Liver (tissue), 9 donors: ENCODE results near the gene EIF4G3. TPM values are rescaled to one million over a fixed set of nuclear protein-coding genes. Genes with fewer than 3 reads are reported as not detected.

Experiments
- DNase-seq: peaks from one replicate; pipeline ENCODE4 v3.0.0-alpha.2; 2017; ENCODE audit warnings: low spot score
- H3K27ac ChIP-seq, 2 donors: one replicate each; pipeline ENCODE4 v1.7.0; 2013; ENCODE audit warnings: inconsistent platforms in 2 of 2, low read length in 2 of 2, control low read depth in 1 of 2, low read depth in 1 of 2, mild to moderate bottlenecking in 1 of 2
- H3K27me3 ChIP-seq, 4 donors: one replicate each; pipeline versions ENCODE4 v1.6.1 to v1.7.0; 2013; ENCODE audit warnings: low read length in 3 of 4, inconsistent platforms in 1 of 4, mild to moderate bottlenecking in 1 of 4, moderate library complexity in 1 of 4; ENCODE audit not compliant: control insufficient read depth in 4 of 4, insufficient read depth in 4 of 4
- H3K36me3 ChIP-seq, 4 donors: one replicate each; pipeline versions ENCODE4 v1.6.1 to v1.7.0; 2013; ENCODE audit warnings: low read length in 3 of 4, mild to moderate bottlenecking in 3 of 4, low read depth in 1 of 4, moderate library complexity in 1 of 4; ENCODE audit not compliant: control insufficient read depth in 4 of 4, insufficient read depth in 3 of 4
- H3K4me1 ChIP-seq, 4 donors: one replicate each; pipeline versions ENCODE4 v1.6.1 to v1.7.0; 2013; ENCODE audit warnings: low read length in 3 of 4, mild to moderate bottlenecking in 3 of 4, moderate library complexity in 1 of 4; ENCODE audit not compliant: control insufficient read depth in 4 of 4, insufficient read depth in 4 of 4
- H3K4me3 ChIP-seq, 3 donors: one replicate each; pipeline versions ENCODE4 v1.6.1 to v1.7.0; 2013; ENCODE audit warnings: low read length in 3 of 3, control low read depth in 1 of 3, low read depth in 1 of 3, mild to moderate bottlenecking in 1 of 3
- H3K9ac ChIP-seq, 2 donors: one replicate each; pipeline ENCODE4 v1.7.0; 2013; ENCODE audit warnings: low read length in 2 of 2, mild to moderate bottlenecking in 2 of 2, moderate library complexity in 2 of 2, control low read depth in 1 of 2, low read depth in 1 of 2
- H3K9me3 ChIP-seq, 4 donors: one replicate each; pipeline versions ENCODE4 v1.6.1 to v1.7.0; 2013; ENCODE audit warnings: low read length in 3 of 4; ENCODE audit not compliant: control insufficient read depth in 4 of 4
- EGR1 ChIP-seq, 2 donors: IDR thresholded peaks; 2 replicates each; pipeline ENCODE4 v1.6.1; 2016 to 2018; ENCODE audit warnings: antibody characterized with exemption in 2 of 2, low read depth in 2 of 2
- FOXA1 ChIP-seq: IDR thresholded peaks from 2 replicates; pipeline ENCODE4 v1.6.1; 2016; ENCODE audit warnings: antibody characterized with exemption
- FOXA2 ChIP-seq: IDR thresholded peaks from 2 replicates; pipeline ENCODE4 v1.6.1; 2016; ENCODE audit warnings: antibody characterized with exemption
- GABPA ChIP-seq, 2 donors: IDR thresholded peaks in 1 of 2; conservative IDR thresholded peaks in 1 of 2; 2 replicates each; pipeline ENCODE4 v1.6.1; 2016; ENCODE audit warnings: antibody characterized with exemption in 2 of 2, mild to moderate bottlenecking in 1 of 2, moderate library complexity in 1 of 2
- HNF4G ChIP-seq: IDR thresholded peaks from 2 replicates; pipeline ENCODE4 v1.6.1; 2016; ENCODE audit warnings: antibody characterized with exemption
- JUND ChIP-seq, 2 donors: IDR thresholded peaks; 2 replicates each; pipeline ENCODE4 v1.6.1; 2016; ENCODE audit warnings: antibody characterized with exemption in 2 of 2
- RAD21 ChIP-seq, 2 donors: IDR thresholded peaks; 2 replicates each; pipeline ENCODE4 v1.6.1; 2016; ENCODE audit warnings: antibody characterized with exemption in 2 of 2, mild to moderate bottlenecking in 2 of 2
- TAF1 ChIP-seq: conservative IDR thresholded peaks from 2 replicates; pipeline ENCODE4 v1.6.1; 2016; ENCODE audit warnings: antibody characterized with exemption, mild to moderate bottlenecking
- YY1 ChIP-seq: IDR thresholded peaks from 2 replicates; pipeline ENCODE4 v1.6.1; 2016; ENCODE audit warnings: antibody characterized with exemption, mild to moderate bottlenecking
- WGBS: extraction: QIAGEN DNeasy Blood & Tissue Kit; methylation state at CpG from one replicate; pipeline ENCODE4 v1.1.7; 2013; 5-methylcytosine and 5-hydroxymethylcytosine counted together
- polyA plus RNA-seq, 2 donors: library from polyadenylated mRNA; stranded (reverse) in 1 of 2; unstranded in 1 of 2; fragments of 200-250 nt in 1 of 2; fragments of >200 nt in 1 of 2; fragmentation: Nextera tagmentation in 1 of 2; extraction: Ambion mirVana in 1 of 2; gene quantifications; one replicate each; pipeline versions ENCODE4 v1.2.1 to v1.2.3, GENCODE V29; 2013 to 2015
- total RNA-seq, 2 donors: library from RNA; depleted of rRNA; stranded (reverse); fragments of >200 nt; gene quantifications; one replicate each; pipeline ENCODE4 v1.2.3, GENCODE V29; 2014
- TF ChIP-seq, protein P1 (sequence below): IDR thresholded peaks from 2 replicates; pipeline ENCODE4 v1.6.1; 2016; ENCODE audit warnings: antibody characterized with exemption
- TF ChIP-seq, protein P2 (sequence below): IDR thresholded peaks from 2 replicates; pipeline ENCODE4 v1.6.1; 2016; ENCODE audit warnings: antibody characterized with exemption, mild to moderate bottlenecking
- TF ChIP-seq, protein P3 (sequence below): IDR thresholded peaks from 2 replicates; pipeline ENCODE4 v1.6.1; 2016; ENCODE audit warnings: antibody characterized with exemption
- TF ChIP-seq, protein P4 (sequence below): IDR thresholded peaks from 2 replicates; pipeline ENCODE4 v1.6.1; 2016; ENCODE audit warnings: antibody characterized with exemption
- donor health status: healthy.
- donor health status: healthy.
- donor health status: healthy.
- donor health status: healthy.
- donor health status: healthy.

The EIF4G3 gene
- total and polyA plus RNA-seq, 4 donors: 7.6 to 22.8 (median 11.7) TPM

DNA sequence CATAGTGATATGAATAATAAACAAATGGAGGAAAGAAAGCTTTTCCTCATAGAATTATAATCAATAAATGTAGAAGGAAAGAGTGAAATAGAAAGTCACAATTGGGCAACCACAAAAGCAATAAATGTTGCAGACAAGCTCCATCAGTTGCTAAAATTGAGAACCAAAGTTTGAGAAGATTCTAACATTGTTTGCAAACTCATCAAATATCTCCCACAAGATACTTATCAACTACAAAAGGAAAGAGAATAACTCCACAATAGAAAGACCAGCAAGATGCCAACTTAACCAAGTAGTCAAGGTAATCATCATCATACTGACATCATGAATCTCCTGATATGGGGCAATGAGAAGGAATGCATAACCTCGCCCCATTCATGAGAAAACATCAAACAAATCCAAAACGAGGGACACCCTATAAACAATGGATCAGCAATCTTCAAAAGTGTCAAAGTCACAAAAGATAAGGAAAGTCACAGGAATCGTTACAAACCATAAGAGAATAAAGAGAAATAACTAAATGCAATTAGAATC is 16.4 kb downstream of the EIF4G3 start:
- H3K4me1 ChIP-seq: peaks cover 3 to 21% (median 7%) of the 10 kb centered on the region in 4 donors
- WGBS: 76% methylated on average over 3 of the region's 3 CpGs

DNA sequence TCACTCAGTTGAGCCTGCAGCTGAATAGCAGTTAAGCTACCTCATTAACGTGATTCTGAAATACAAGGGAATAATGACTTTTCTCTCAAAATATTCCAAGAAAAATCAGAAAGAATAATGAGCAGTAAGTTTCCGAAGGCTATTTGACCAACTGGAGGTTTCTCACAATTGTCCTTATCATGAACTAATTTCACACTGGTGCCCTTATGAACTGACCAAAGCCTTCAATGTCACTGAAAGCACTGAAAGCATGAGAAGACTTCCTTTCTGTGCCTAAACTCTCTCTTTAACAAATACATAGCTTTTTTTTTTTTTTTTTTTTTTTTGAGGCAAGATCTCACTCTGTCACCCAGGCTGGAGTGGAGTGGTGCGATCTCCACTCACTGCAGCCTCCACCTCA is 18.8 kb downstream of the EIF4G3 start:
- H3K27ac ChIP-seq: no peak overlapping the region
- no peak overlapping the region for H3K4me3 ChIP-seq
- no peaks in the 10 kb centered on the region for H3K27me3 ChIP-seq
- WGBS: 52% methylated on average over 3 of the region's 3 CpGs
- H3K4me1 ChIP-seq: peaks cover 1 to 7% (median 4%) of the 10 kb centered on the region in 4 donors
- DNase-seq: no peak
- H3K36me3 ChIP-seq: peaks cover 0 to 2% (median 0%) of the 10 kb centered on the region in 4 donors
- H3K9ac ChIP-seq: no peak overlapping the region
- TF ChIP-seq YY1: no peak
- TF ChIP-seq JUND (IDR thresholded peaks at IDR 0.05): no peak
- TF ChIP-seq, protein P1, sequence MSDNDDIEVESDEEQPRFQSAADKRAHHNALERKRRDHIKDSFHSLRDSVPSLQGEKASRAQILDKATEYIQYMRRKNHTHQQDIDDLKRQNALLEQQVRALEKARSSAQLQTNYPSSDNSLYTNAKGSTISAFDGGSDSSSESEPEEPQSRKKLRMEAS: no peak
- no peaks in the 10 kb centered on the region for H3K9me3 ChIP-seq

More for the DNA sequence above, 16.4 kb downstream of the EIF4G3 start:
- no peak for DNase-seq
- H3K36me3 ChIP-seq: peaks cover 0 to 2% (median 0%) of the 10 kb centered on the region in 4 donors
- TF ChIP-seq HNF4G: no peak
- TF ChIP-seq, protein P2, sequence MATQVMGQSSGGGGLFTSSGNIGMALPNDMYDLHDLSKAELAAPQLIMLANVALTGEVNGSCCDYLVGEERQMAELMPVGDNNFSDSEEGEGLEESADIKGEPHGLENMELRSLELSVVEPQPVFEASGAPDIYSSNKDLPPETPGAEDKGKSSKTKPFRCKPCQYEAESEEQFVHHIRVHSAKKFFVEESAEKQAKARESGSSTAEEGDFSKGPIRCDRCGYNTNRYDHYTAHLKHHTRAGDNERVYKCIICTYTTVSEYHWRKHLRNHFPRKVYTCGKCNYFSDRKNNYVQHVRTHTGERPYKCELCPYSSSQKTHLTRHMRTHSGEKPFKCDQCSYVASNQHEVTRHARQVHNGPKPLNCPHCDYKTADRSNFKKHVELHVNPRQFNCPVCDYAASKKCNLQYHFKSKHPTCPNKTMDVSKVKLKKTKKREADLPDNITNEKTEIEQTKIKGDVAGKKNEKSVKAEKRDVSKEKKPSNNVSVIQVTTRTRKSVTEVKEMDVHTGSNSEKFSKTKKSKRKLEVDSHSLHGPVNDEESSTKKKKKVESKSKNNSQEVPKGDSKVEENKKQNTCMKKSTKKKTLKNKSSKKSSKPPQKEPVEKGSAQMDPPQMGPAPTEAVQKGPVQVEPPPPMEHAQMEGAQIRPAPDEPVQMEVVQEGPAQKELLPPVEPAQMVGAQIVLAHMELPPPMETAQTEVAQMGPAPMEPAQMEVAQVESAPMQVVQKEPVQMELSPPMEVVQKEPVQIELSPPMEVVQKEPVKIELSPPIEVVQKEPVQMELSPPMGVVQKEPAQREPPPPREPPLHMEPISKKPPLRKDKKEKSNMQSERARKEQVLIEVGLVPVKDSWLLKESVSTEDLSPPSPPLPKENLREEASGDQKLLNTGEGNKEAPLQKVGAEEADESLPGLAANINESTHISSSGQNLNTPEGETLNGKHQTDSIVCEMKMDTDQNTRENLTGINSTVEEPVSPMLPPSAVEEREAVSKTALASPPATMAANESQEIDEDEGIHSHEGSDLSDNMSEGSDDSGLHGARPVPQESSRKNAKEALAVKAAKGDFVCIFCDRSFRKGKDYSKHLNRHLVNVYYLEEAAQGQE: no peak
- no peak for TF ChIP-seq GABPA (IDR thresholded peaks at IDR 0.05 in 1 of 2, conservative IDR thresholded peaks at IDR 0.05 in 1 of 2)
- TF ChIP-seq EGR1 (IDR thresholded peaks at IDR 0.05; ENCODE audit: low read depth in 2 of 2): no peak
- no peak for TF ChIP-seq YY1
- TF ChIP-seq, protein P3, sequence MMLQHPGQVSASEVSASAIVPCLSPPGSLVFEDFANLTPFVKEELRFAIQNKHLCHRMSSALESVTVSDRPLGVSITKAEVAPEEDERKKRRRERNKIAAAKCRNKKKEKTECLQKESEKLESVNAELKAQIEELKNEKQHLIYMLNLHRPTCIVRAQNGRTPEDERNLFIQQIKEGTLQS: no peak
- no peak for TF ChIP-seq TAF1
- TF ChIP-seq, protein P4, sequence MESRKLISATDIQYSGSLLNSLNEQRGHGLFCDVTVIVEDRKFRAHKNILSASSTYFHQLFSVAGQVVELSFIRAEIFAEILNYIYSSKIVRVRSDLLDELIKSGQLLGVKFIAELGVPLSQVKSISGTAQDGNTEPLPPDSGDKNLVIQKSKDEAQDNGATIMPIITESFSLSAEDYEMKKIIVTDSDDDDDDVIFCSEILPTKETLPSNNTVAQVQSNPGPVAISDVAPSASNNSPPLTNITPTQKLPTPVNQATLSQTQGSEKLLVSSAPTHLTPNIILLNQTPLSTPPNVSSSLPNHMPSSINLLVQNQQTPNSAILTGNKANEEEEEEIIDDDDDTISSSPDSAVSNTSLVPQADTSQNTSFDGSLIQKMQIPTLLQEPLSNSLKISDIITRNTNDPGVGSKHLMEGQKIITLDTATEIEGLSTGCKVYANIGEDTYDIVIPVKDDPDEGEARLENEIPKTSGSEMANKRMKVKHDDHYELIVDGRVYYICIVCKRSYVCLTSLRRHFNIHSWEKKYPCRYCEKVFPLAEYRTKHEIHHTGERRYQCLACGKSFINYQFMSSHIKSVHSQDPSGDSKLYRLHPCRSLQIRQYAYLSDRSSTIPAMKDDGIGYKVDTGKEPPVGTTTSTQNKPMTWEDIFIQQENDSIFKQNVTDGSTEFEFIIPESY: no peak
- no peak for TF ChIP-seq FOXA2
- TF ChIP-seq, protein P1: no peak
- TF ChIP-seq JUND (IDR thresholded peaks at IDR 0.05): no peak
- TF ChIP-seq RAD21 (IDR thresholded peaks at IDR 0.05): no peak
- no peak for TF ChIP-seq FOXA1
- no peaks in the 10 kb centered on the region for H3K9me3 ChIP-seq
- H3K4me3 ChIP-seq: no peak overlapping the region
- H3K27me3 ChIP-seq: no peaks in the 10 kb centered on the region
- H3K9ac ChIP-seq: no peak overlapping the region
- H3K27ac ChIP-seq: no peak overlapping the region
